Hepatocyte (in vitro differentiated cells): ENCODE measurements around the gene UBE2E1. TPM values are rescaled to one million over a fixed set of nuclear protein-coding genes. Genes with fewer than 3 reads are reported as not detected.

Source experiments
- DNase-seq: peaks from one replicate; pipeline ENCODE4 v3.0.0-alpha.2; 2016; ENCODE audit warnings: low spot score
- H2AFZ ChIP-seq: fragments of 200-600 bp; sonication (generic); 2 replicates; pipeline ENCODE4 v1.6.0; 2016; ENCODE audit warnings: antibody characterized with exemption, mild to moderate bottlenecking
- H3K27ac ChIP-seq: fragments of 200-600 bp; sonication (generic); 2 replicates; pipeline ENCODE4 v1.5.1; 2016; ENCODE audit warnings: mild to moderate bottlenecking
- H3K27me3 ChIP-seq: fragments of 200-600 bp; sonication (generic); 2 replicates; pipeline ENCODE4 v1.6.1; 2016
- H3K36me3 ChIP-seq: fragments of 200-600 bp; sonication (generic); replicated peaks from 2 replicates; pipeline ENCODE4 v1.5.1; 2016; ENCODE audit warnings: low read depth; ENCODE audit not compliant: insufficient read depth
- H3K4me1 ChIP-seq: fragments of 200-600 bp; sonication (generic); 2 replicates; pipeline ENCODE4 v1.5.1; 2016; ENCODE audit warnings: mild to moderate bottlenecking, moderate library complexity; ENCODE audit not compliant: insufficient read depth
- H3K4me2 ChIP-seq: fragments of 200-600 bp; sonication (generic); 2 replicates; pipeline ENCODE4 v1.6.0; 2016
- H3K4me3 ChIP-seq: fragments of 200-600 bp; sonication (generic); 2 replicates; pipeline ENCODE4 v1.5.1; 2016; ENCODE audit warnings: mild to moderate bottlenecking
- H3K79me2 ChIP-seq: fragments of 200-600 bp; sonication (generic); 2 replicates; pipeline ENCODE4 v1.6.0; 2017; ENCODE audit warnings: mild to moderate bottlenecking
- H3K9me2 ChIP-seq: fragments of 200-600 bp; sonication (generic); replicated peaks from 2 replicates; pipeline ENCODE4 v1.6.0; 2017; ENCODE audit warnings: mild to moderate bottlenecking; ENCODE audit not compliant: insufficient read depth
- H3K9me3 ChIP-seq: fragments of 200-600 bp; sonication (generic); 2 replicates; pipeline ENCODE4 v1.5.1; 2016; ENCODE audit warnings: low read depth, mild to moderate bottlenecking
- H4K20me1 ChIP-seq: fragments of 200-600 bp; sonication (generic); 2 replicates; pipeline ENCODE4 v1.6.0; 2016; ENCODE audit warnings: mild to moderate bottlenecking; ENCODE audit not compliant: insufficient read depth, poor library complexity, severe bottlenecking
- CTCF ChIP-seq: fragments of 200-600 bp; sonication (generic); IDR thresholded peaks from 2 replicates; pipeline ENCODE4 v1.5.1; 2016; ENCODE audit warnings: antibody characterized with exemption, mild to moderate bottlenecking; ENCODE audit not compliant: poor library complexity
- EZH2 ChIP-seq: fragments of 200-600 bp; sonication (generic); IDR thresholded peaks from 2 replicates; pipeline ENCODE4 v1.6.1; 2016; ENCODE audit warnings: antibody characterized with exemption, mild to moderate bottlenecking, borderline replicate concordance
- EZH2phosphoT487 ChIP-seq: fragments of 200-600 bp; sonication (generic); IDR thresholded peaks from one replicate; pipeline ENCODE4 v1.6.1; 2018; ENCODE audit warnings: antibody characterized with exemption, mild to moderate bottlenecking, low read depth, moderate library complexity; ENCODE audit not compliant: unreplicated experiment, severe bottlenecking
- whole genome bisulfite sequencing: methylation state at CpG from one replicate; pipeline ENCODE4 v1.1.6; 2016; ENCODE audit warnings: low lambda C conversion rate; ENCODE audit errors: missing lambda C conversion rate; 5-methylcytosine and 5-hydroxymethylcytosine counted together
- polyA plus RNA-seq: library from polyadenylated mRNA; unstranded; fragments of >200 nt; fragmentation: Nextera tagmentation; extraction: Ambion mirVana; gene quantifications from 2 replicates; pipeline ENCODE4 v1.2.1, GENCODE V29; 2016
- total RNA-seq: library from RNA; depleted of rRNA; stranded (reverse); fragments of >200 nt; gene quantifications from 2 replicates; pipeline ENCODE4 v1.2.3, GENCODE V29; 2014

The UBE2E1 gene
- total and polyA plus RNA-seq, 2 experiments from 2014 or later = 20.8 to 179 TPM

- H3K4me1 ChIP-seq = peaks cover 9% of the 10 kb centered on the region
- WGBS = 78% methylated on average over 6 of the region's 6 CpGs
- no peaks in the 10 kb centered on the region for H3K27me3 ChIP-seq
- peaks cover 79% of the 10 kb centered on the region for H3K79me2 ChIP-seq
- TF ChIP-seq EZH2phosphoT487 (no peak), CTCF (no peak), EZH2 (no peak)
- no peak overlapping the region for H3K4me3 ChIP-seq
- no peak overlapping the region for H3K27ac ChIP-seq
- no peak overlapping the region for H2AFZ ChIP-seq
- no peaks in the 10 kb centered on the region for H3K9me3 ChIP-seq
- H3K9me2 ChIP-seq = no peaks in the 10 kb centered on the region
- no peak for DNase-seq
- peaks cover 49% of the 10 kb centered on the region for H4K20me1 ChIP-seq
- H3K36me3 ChIP-seq = no peaks in the 10 kb centered on the region
- H3K4me2 ChIP-seq = no peak overlapping the region
These were observed 68.8 kb downstream of the UBE2E1 start for GRCh38 chr3:23874359-23875112.

GRCh38 chr3:23875113-23875725 lies 69.5 kb downstream of the UBE2E1 start:
- peaks cover 42% of the 10 kb centered on the region for H4K20me1 ChIP-seq
- H3K9me3 ChIP-seq = no peaks in the 10 kb centered on the region
- no peak overlapping the region for H3K27ac ChIP-seq
- no peak overlapping the region for H3K4me2 ChIP-seq
- no peaks in the 10 kb centered on the region for H3K36me3 ChIP-seq
- peaks cover 3% of the 10 kb centered on the region for H3K4me1 ChIP-seq
- WGBS = 92% methylated on average over 4 of the region's 4 CpGs
- no peak overlapping the region for H2AFZ ChIP-seq
- DNase-seq = no peak
- no peak overlapping the region for H3K4me3 ChIP-seq
- TF ChIP-seq EZH2 = no peak
- no peak for TF ChIP-seq EZH2phosphoT487
- no peak for TF ChIP-seq CTCF
- H3K79me2 ChIP-seq = peaks cover 77% of the 10 kb centered on the region
- H3K9me2 ChIP-seq = no peaks in the 10 kb centered on the region
- H3K27me3 ChIP-seq = no peaks in the 10 kb centered on the region

GRCh38 chr3:23876923-23877322 lies 71.2 kb downstream of the UBE2E1 start:
- no peak for DNase-seq
- no peak for TF ChIP-seq EZH2
- TF ChIP-seq EZH2phosphoT487 = no peak
- TF ChIP-seq CTCF = no peak
- Histone ChIP-seq H3K36me3 (no peaks in the 10 kb centered on the region), H3K79me2 (peaks cover 93% of the 10 kb centered on the region), H3K27me3 (no peaks in the 10 kb centered on the region), H3K9me2 (no peaks in the 10 kb centered on the region), H4K20me1 (peaks cover 39% of the 10 kb centered on the region), H3K9me3 (no peaks in the 10 kb centered on the region), H3K4me1 (no peaks in the 10 kb centered on the region), H3K27ac (no peak overlapping the region), H2AFZ (no peak overlapping the region), H3K4me2 (no peak overlapping the region), H3K4me3 (no peak overlapping the region)
- 98% methylated on average over 2 of the region's 2 CpGs for WGBS
